NCI-H446 (cell line): ENCODE data around the gene ADAMTSL3.

Source experiments
- DNase-seq, 2 experiments: peaks; one replicate each; lab custom pipeline; 2025; lab: John Stamatoyannopoulos, UW

Gene ADAMTSL3

DNA sequence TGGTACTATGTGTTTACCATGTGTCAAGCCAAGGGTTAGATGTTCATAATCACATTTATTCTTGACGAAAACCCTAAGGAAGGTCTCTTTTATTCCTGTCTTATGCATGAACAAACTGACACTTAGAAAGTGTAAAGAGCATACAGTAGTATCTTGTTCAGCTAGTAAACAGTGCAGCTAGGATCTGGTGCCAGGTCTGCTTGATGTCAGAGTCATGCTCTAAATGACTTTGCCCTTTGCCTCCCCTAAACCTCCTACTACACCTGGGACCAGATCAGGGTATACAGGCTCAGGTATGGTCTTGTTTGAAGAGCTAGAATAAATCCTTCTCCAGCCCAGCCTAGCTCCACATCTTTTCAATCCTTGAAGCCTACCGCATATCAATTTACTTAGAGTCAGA lies 232.4 kb downstream of the ADAMTSL3 start:
- no peak for DNase-seq

DNA sequence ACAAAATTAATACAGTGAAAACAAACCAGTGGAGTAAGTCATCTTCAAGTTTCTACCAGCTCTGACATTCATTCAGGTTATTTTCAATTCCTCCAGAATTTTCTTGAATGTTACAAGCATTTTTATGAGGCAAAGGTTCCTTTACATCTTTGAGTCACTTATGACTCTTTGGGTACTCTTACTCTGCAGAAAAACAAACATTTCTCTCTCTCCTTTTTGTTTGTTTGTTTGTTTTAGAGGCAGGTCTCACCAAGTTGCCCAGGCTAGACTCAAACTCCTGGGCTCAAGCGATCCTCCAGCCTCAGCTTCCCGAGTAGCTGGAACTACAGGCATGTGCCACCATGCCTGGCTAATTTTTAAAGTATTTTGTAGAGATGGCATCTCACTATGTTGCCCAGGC lies 233.5 kb downstream of the ADAMTSL3 start:
- no peak for DNase-seq

DNA sequence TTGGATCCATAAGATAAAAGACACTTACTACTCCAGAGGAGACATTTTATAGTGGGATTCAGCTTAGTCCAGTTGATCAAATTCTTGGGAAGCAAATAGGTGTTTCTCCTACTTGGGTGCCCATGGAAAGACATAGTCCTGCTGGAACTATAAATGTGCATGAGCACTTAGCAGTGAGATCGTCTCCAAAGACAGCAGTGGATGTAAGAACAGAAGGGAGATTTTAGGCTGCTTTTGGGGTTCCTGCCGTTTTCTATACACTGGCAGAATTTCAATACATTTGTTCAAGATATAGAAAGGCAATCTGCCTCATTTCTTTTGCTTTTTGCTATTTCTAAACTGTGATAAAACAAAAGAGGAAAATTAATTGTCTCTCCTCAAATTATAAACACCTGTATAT lies 234.0 kb downstream of the ADAMTSL3 start:
- DNase-seq: no peak

DNA sequence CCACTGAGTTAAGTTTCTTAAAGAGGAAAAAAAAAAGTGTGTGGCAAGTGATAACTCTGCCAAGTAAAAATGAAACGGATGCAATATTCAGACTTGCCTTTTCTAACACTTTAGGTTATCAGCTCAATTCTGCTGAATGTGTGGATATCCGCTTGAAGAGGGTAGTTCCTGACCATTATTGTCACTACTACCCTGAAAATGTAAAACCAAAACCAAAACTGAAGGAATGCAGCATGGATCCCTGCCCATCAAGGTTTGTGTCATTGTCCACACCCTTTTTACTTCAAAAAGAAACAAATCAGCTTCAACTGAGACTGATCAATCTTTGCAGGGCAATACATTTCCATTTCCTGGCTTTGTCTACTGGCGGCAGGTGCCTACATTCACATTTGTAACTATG lies 236.1 kb downstream of the ADAMTSL3 start:
- no peak for DNase-seq

DNA sequence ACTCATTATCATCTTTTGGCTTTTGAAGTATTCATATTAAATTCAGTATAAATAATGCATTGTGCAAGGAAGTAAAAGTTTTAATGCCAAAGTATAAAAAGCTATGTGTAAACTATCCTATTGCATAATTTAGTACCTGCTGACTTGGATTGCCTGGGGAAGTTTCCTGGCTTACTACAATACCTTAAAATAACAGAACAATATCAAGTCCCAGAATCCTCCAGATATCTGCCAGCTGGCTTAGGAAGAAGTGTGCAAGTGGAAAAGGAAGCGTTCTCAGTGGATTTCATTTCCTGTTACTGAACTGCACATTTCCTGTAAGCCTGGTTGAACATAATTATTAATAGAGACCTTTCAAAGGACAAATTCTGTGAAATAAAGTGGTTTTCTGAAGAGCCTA lies 236.7 kb downstream of the ADAMTSL3 start:
- no peak for DNase-seq

DNA sequence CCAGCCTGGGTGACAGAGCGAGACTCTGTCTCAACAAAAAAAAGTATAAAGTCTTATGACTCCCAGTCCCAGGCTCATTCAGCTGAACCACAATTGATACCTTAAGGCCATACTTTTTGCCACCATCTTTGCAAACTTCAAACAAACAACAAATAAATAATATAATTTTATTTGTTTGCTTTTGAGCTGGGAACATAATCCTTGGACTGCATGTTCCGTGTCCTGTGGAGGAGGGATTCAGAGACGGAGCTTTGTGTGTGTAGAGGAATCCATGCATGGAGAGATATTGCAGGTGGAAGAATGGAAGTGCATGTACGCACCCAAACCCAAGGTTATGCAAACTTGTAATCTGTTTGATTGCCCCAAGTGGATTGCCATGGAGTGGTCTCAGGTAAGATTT lies 238.6 kb downstream of the ADAMTSL3 start:
- no peak for DNase-seq

DNA sequence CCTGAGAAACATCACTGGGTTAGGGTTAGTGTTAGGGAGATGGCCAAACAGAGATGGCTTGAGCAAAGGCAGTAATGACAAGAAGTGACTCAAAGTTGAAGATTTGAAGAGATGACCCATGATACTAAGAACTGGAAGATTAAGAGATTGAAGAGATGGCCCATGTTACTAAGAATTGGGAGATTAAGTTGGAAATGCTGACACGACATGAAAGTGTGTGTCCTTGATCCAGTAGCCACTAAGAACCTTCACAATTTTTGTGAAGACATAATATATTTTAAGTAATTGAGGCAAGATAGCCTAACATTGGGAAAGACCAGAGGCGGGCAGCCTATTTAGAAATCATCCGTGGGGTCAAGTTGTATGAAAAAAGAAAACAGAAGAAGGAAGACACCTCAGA lies 239.4 kb downstream of the ADAMTSL3 start:
- no peak for DNase-seq

DNA sequence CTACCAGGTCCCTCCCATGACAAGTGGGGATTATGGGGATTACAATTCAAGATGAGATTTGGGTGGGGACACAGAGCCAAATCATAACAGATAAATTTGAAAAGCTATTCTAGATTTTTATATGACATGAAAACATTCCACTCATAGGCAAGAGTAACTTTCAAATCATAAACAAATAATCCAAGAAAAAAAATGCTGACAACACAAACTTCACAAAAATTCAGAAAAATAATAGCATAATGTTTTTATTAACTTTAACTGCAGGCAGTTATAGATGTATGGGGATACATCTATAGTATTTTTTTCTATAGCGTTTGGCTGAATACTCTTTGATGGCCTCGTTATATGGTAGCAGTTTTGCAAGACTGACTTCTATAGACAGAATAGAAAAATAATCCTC lies 243.1 kb downstream of the ADAMTSL3 start:
- no peak for DNase-seq

DNA sequence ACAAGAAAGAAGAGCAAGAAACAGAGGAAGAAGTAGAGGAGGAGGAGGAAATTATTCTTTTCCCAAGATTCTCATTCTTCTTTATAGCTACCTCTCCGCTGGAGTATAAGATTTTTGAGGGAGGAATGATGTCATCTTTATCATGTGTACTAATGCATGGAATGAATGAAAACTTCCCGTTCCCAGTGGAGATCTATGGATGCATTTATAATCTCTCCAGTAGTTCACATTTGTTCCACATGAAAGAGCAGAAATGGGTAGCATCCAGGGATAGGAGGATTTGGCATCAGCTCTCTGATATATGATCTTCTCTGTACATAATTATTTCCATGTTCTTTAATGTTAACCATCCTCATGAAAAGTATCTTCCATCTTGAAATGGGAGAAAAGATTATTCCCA lies 244.4 kb downstream of the ADAMTSL3 start:
- no peak for DNase-seq

DNA sequence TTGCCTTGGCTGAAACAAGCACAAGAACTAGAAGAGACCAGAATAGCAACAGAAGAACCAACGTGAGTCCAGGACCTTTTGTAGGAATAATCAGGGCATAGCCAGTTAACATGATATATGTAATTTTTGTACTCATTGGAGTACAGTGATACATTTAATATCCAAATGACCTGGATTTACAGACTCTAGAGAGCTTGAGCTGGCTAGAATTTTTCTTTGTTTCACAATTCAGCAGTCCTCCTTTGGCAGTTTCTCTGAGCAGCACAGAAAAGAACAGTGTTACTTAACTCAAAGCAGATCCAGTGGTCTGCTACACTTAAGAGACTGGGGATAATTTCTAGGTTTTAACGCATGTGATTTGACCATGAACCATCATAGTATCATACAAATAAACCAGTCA lies 245.7 kb downstream of the ADAMTSL3 start:
- DNase-seq: no peak

DNA sequence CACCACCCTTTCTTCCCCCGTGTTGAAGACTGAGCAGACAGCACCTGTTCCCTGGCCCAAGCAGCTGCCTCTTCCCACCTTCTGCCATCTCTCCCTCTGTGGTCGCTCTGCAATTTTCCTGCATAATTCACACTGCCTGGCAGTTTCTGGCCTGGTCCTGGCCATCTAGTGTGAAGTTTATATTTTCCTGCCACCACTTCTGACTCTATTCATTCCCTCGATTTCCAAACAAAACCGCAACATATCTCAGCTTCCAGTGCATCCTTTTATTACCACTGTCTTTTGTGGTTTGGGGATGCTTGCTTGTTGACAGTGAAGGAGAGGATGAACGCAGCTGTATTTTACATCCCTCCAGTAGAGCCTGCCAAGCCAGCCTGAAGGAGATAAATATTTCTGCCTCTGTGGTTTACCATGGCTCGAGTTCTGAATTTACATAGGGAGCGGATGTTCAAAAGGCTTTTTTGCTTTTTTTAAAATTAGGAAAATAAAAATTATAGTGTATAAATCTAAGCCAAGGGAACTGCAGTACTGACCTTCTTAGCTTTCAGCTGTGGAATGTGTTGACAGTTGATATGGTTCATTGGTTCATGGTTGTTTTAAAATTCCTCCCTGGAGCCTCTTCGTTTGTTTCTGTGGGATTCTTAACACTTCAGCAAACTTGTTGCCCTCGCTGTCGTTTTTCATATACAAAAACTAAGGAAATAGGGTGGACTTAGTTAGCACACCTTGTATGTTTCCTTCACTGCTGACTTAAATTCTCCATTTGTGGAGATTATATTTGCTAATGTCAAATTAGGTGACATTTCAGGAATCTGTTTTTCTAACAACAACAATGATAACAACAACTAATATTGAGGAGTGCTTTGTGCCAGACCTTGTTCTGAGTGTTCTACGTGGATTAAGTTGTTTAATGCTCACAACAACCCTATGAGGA lies 250.5 kb downstream of the ADAMTSL3 start:
- no peak for DNase-seq

DNA sequence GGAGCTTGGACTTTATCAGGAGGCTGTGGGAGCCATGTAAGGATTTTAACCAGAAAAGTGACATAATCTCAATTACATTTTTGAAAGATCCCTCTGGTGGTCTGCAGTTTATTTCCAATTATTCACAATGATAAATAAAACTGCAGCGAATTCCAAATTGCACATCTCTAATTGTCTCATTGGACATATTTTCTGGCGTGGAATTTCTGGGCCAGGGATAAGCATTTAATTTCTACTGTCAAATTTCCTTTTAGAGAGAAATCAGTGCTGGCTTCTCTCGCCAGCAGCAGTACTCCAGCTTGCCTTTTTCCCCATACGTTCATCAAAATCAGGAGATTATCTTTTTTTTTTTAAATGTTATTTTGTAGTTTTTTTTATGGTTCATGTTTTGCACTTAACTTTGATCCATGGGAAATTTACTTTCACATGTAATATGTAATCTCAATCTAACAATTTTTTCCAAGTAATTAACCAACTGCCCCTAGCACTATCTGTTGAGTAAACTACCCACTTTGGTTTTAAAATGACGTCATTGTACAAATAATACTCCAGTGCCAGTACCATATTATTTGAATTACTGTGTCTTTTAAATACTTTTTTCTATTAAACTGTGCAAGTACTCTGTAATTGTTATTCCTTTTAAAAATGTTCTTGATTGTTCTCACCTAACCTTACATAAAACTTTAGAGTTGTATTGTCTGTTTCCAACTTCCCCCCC lies 251.8 kb downstream of the ADAMTSL3 start:
- DNase-seq: no peak

DNA sequence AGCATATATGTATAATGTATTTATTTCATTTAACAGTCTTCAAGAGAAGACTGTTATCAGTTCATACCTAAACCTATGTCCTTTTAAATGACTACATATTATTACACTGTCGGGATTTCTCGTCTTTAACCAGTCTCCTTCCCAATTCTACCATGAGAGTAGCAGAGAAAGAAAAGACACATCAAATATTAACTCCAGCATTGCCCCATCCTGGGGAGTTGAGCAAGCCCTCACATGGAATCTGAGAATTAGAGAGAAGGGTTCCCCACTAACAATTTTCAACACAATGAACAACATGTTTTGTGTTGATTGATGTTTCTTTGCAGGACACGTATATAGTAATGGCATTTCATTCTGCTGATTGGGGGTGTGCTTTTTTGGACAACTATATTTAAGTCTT lies 257.4 kb downstream of the ADAMTSL3 start:
- no peak for DNase-seq

DNA sequence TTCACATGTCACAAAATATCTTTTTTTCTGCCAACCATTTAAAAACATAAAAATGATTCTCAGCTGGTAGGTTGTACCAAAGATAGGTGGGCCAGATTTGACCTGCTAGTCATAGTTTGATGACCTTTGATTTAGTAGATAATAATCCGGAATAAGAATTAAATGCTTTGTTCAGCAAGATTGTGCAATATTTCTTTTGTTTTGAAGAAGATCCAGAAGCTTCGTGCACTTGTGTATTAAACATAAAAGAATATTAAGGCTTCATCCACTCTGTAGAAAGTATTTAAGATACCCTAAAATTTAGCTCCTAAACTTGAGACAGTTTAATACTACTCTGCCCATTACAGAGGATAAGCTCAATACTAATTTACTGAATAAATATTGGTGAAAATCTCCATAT lies 258.4 kb downstream of the ADAMTSL3 start:
- no peak for DNase-seq

DNA sequence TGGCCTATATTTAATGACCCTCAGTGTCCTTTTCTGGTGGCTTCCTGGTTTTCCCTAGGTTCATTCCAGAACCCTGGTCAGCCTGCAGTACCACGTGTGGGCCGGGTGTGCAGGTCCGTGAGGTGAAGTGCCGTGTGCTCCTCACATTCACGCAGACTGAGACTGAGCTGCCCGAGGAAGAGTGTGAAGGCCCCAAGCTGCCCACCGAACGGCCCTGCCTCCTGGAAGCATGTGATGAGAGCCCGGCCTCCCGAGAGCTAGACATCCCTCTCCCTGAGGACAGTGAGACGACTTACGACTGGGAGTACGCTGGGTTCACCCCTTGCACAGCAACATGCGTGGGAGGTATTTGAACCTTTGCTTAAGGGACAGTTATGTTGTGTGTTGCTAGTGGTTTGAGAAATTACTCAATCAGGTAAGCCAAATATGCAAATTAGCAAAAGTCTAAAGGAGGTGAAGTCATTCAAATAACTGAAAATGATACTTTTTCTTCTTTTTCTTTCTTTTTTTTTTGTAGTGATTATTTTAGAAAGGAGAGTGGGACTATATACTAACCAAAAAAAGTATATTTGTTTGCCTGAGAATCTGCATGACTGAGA lies 259.2 kb downstream of the ADAMTSL3 start:
- DNase-seq: no peak

DNA sequence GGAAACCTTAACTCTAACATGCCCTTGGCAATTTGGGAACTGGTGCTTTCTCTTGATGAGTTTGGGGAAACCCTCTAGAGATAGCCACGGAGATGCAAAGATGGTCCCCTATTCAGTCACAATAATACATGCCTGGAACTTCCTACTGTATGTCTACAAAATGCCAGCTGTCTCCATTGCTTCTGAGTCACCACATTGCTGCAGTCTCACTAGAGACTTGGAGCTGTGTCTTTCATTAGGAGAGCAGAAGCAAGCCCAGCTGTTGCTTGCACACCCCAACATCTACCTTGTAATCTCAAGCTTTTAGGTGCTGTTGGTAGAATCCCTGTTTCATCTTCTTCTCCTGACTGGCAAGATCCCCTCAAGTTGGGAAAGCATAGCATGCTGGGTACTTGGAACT lies 261.0 kb downstream of the ADAMTSL3 start:
- no peak for DNase-seq

DNA sequence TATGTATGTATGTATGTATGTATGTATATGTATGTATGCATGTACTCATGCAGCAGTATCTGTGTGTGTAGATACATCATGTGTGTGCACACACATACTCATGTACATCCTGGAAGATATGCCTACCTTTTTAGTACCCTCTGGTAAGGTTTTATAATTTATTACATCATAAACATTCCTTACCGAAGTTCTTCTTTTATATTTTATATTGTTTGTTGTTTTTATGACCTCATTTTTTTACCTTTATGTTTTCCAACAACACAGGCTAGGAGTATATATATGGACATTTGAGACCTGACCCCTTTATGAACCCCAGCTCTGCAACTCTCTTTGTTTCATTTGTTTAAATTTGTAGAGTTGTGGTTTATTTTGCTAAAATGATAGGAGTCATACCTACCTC lies 263.5 kb downstream of the ADAMTSL3 start:
- DNase-seq: no peak

DNA sequence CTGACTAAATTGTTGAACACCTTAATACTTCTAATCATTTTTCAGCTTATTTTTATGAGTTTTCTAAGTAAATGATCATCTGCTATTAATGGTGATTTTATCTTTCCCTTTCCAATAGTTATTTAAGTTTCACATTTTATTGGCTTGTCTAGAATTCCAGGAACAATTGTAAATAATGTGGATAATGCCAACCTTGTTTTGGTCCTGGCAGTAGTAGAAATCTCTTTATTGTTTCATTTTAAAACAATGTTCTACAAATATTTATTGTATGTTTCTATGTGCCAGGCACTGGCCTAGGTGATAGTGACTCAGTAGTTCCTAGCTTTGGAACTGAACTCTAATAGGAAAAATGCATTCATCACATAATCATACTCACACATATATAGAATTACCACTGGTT lies 264.1 kb downstream of the ADAMTSL3 start:
- DNase-seq: no peak

DNA sequence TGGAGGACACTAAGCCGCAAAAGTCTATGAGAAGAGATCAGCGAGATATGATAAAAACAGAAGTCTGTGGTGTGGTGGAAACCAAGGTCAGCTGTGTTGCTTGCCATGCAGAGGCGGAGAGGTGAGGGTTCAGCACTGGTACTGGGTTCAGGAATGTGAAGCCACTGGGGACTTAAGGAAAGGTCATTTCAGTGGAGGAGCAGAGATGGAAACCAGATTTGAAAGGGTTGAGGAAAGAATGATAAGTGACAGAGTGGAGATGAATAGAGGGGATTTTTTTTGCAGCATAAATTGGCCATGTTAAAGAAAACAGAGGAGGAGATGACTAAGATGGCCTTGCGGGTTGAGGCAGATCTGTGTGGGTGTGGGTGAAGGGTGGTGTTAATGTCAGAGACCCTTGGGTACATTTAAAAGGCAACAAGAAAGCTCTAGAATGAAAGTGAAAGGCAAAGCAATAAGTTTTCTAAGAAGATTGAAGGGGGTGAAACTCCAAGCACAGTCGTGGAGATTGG lies 265.5 kb downstream of the ADAMTSL3 start:
- no peak for DNase-seq

DNA sequence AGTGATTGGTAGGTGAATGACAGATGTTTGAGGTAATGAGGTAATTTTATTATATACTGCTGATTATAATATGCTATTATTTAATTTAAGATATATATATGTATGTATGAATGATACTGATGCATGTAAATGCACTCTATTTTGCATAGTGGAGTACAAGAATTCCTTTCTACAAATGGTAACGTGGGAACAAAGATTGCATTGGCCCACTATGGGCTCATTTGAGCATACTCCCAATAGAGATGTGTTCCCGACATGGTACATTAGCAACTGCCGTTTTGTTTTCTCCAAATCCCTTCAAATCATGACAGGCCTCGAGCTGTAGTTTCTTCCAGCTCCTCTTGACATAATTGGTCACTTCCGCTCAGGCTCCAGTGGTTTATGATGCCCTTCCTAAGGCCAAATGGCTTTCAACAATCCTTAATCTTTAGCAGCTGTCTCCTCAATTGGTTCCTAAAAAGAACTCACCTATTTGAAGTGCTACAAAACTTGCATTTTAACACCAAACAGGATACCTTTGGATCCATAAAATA lies 266.1 kb downstream of the ADAMTSL3 start:
- DNase-seq: no peak

DNA sequence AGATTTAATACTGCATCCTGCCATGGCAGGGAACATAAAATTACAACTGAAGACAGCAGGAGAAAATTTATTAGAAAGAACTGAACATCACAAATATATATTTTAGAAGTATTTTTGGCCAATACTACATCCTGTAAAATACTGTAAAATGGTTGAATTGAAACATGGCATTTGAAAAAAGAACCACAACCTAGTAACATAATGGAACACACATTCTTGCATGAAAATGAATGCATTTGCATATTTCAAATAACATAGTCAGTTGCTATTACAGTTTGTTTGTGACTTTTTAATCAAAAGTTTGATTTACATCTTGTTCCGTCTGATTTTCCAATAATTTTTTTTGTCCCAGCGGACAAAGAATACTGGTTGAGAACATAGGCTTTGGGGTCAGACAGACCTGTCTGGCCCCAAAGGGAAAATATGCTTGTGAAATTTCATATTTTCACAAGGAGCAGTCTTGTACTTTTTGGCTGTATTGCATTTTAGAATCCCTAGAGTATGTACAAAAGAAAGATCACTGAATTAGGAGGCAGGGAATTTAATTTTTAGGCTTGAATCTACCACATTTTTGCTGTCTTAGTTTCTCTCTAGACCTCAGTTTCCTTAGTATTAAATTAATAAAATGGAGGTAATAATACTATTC lies 268.8 kb downstream of the ADAMTSL3 start:
- no peak for DNase-seq

DNA sequence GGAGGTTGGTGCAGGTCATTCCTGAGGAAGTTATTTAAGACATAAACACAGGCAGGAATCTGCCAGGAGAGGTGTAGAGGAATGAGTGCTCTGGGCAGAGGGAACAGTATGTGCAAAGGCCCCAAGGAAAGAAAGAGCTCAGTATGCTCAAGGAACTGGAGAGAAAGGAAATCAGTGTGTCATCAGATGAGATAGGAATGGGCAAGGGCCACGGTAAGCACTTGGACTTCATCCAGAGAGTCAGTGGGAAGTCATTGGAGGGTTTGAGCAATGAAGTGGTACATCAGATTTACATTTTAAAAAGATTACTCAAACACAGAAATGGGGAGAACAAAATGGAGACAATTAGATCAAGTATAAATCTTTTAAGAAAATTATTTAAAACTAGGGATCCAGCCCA lies 272.2 kb downstream of the ADAMTSL3 start:
- no peak for DNase-seq
